Measurements from ENCODE around the gene KRCC1.

DNA sequence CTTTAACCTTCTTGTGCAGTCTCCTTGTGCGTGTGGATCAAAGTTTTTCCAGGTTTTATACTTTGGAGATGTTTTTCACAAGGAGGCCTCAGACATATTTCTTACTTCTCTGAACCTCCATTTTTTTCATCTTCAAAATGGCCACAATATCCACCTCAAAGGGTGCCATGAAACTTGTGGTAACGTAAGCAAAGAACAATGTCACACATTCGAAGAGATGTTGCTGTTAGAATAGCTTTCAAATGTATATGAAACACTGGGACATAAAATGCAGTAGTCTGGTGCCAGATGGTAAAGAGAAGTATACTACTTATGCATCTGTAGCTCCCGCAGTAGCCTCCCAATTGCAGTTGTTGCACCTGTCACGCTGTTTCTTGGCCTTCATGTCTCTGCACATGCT, 2.6 kb upstream of the KRCC1 start:
- TF ChIP-seq, protein P1, sequence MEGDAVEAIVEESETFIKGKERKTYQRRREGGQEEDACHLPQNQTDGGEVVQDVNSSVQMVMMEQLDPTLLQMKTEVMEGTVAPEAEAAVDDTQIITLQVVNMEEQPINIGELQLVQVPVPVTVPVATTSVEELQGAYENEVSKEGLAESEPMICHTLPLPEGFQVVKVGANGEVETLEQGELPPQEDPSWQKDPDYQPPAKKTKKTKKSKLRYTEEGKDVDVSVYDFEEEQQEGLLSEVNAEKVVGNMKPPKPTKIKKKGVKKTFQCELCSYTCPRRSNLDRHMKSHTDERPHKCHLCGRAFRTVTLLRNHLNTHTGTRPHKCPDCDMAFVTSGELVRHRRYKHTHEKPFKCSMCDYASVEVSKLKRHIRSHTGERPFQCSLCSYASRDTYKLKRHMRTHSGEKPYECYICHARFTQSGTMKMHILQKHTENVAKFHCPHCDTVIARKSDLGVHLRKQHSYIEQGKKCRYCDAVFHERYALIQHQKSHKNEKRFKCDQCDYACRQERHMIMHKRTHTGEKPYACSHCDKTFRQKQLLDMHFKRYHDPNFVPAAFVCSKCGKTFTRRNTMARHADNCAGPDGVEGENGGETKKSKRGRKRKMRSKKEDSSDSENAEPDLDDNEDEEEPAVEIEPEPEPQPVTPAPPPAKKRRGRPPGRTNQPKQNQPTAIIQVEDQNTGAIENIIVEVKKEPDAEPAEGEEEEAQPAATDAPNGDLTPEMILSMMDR (IDR thresholded peaks at IDR 0.05), result no peak
- TF ChIP-seq CBX2 (IDR thresholded peaks at IDR 0.05; ENCODE audit: borderline replicate concordance, low read depth) (no peak), MAX (IDR thresholded peaks at IDR 0.05) (no peak)

All from A549 (cell line).